Measurements from ENCODE around the gene NCKAP5L.

The NCKAP5L gene

DNA sequence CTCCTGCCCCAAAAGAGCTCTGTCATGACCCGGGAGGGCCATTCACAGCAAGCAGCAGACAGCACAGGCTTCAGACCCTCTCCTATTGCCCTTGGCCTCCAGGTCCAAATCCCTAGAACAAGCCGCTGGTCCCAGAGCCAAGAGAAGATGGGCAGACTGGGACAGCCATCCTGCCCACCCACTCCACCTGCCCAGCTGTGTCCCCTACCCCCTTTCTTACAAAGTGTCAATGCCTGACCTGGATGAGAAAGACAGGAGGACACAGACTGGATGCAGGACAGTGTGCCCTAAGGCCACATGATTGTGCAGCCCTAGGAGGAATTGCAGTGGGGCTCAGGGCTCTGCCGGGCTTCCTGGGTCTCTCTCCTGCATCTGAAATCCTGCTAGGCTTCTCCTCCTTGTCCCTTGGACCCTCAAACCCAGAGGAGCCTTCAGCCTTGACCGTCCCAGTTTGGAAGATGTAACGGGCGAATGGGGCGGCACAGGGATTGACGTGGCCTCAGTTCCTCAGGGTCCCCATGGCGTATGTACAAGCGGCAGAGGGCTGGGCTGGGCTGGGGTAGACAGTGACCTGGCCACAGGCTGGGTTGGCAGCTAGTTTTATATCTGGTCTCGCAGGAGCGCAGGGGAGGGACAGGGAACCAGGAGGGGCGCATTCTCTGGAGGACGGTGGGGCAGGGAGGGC, 41.7 kb upstream of the NCKAP5L start:
- peak overlapping the region in 1 of 2 experiments; percentile 16 for H3K4me3 ChIP-seq (ENCODE audit: insufficient read depth in 1 of 2, low read depth in 1 of 2, low read length in 2 of 2)
- peak overlapping the region; percentile 69 for H4K8ac ChIP-seq (ENCODE audit: low read length)
- peak overlapping the region; percentile 42 to 68 for H3K4ac ChIP-seq (ENCODE audit: low read depth in 1 of 2, low read length in 2 of 2)
- peak overlapping the region; percentile 81 to 91 for H3K18ac ChIP-seq (ENCODE audit: low read depth in 1 of 2, low read length in 2 of 2)
- peaks cover 17 to 28% of the 10 kb centered on the region in 2 experiments for H3K27me3 ChIP-seq (ENCODE audit: control insufficient read depth in 1 of 2, insufficient read depth in 1 of 2, low read length in 2 of 2)
- no peak overlapping the region for H3K27ac ChIP-seq (ENCODE audit: low read length, poor library complexity, severe bottlenecking)
- H2AK5ac ChIP-seq (ENCODE audit: low read length, severe bottlenecking), result no peak overlapping the region
- no peak overlapping the region for H3K4me2 ChIP-seq (ENCODE audit: low read length, poor library complexity, severe bottlenecking)
- H3K23ac ChIP-seq (ENCODE audit: low read length in 2 of 2), result no peak overlapping the region
- no peaks in the 10 kb centered on the region for H3K36me3 ChIP-seq (ENCODE audit: control insufficient read depth in 1 of 2, insufficient read depth in 2 of 2, low read depth in 1 of 2, low read length in 2 of 2)
- peaks cover 12% of the 10 kb centered on the region for H3K4me1 ChIP-seq (ENCODE audit: control insufficient read depth, insufficient read depth, low read depth, low read length)
- H3K9ac ChIP-seq (ENCODE audit: low read length), result peak overlapping the region; percentile 76
- no peaks in the 10 kb centered on the region for H3K79me1 ChIP-seq (replicated peaks; ENCODE audit: low read length, poor library complexity, severe bottlenecking)
- H2BK5ac ChIP-seq (ENCODE audit: low read depth, low read length, poor library complexity, severe bottlenecking), result no peak overlapping the region
- H3K9me3 ChIP-seq (ENCODE audit: control insufficient read depth, low read length), result no peaks in the 10 kb centered on the region
- DNase-seq, result no peak
- 95% methylated on average over 14 of the region's 14 CpGs for WGBS
- H2AFZ ChIP-seq (ENCODE audit: low read depth, low read length), result no peak overlapping the region
- H3K14ac ChIP-seq (ENCODE audit: low read length in 2 of 2), result peak overlapping the region in 1 of 2 experiments; percentile 64
- peak overlapping the region; percentile 39 for H2BK15ac ChIP-seq (ENCODE audit: low read depth, poor library complexity, severe bottlenecking)
- peak overlapping the region; percentile 41 to 67 for H2BK12ac ChIP-seq (ENCODE audit: low read length in 2 of 2)
- H4K91ac ChIP-seq (ENCODE audit: low read length), result peak overlapping the region; percentile 88
- H2BK120ac ChIP-seq (ENCODE audit: low read depth, low read length), result peak overlapping the region; percentile 66

- Histone ChIP-seq H4K91ac (ENCODE audit: low read length) (peak overlapping the region; percentile 88), H3K4me2 (ENCODE audit: low read length, poor library complexity, severe bottlenecking) (no peak overlapping the region), H3K27me3 (ENCODE audit: control insufficient read depth in 1 of 2, insufficient read depth in 1 of 2, low read length in 2 of 2) (peaks cover 21 to 29% of the 10 kb centered on the region in 2 experiments), H4K8ac (ENCODE audit: low read length) (peak overlapping the region; percentile 69), H3K18ac (ENCODE audit: low read depth in 1 of 2, low read length in 2 of 2) (peak overlapping the region; percentile 81 to 91), H2AFZ (ENCODE audit: low read depth, low read length) (no peak overlapping the region), H3K27ac (ENCODE audit: low read length, poor library complexity, severe bottlenecking) (no peak overlapping the region), H3K79me1 (replicated peaks; ENCODE audit: low read length, poor library complexity, severe bottlenecking) (no peaks in the 10 kb centered on the region), H2BK15ac (ENCODE audit: low read depth, poor library complexity, severe bottlenecking) (no peak overlapping the region), H3K9ac (ENCODE audit: low read length) (peak overlapping the region; percentile 76), H3K9me3 (ENCODE audit: control insufficient read depth, low read length) (no peaks in the 10 kb centered on the region), H3K4ac (ENCODE audit: low read depth in 1 of 2, low read length in 2 of 2) (peak overlapping the region; percentile 42 to 72), H2BK12ac (ENCODE audit: low read length in 2 of 2) (peak overlapping the region; percentile 90 to 96), H3K4me1 (ENCODE audit: control insufficient read depth, insufficient read depth, low read depth, low read length) (peaks cover 12% of the 10 kb centered on the region), H2BK120ac (ENCODE audit: low read depth, low read length) (peak overlapping the region; percentile 81), H3K23ac (ENCODE audit: low read length in 2 of 2) (no peak overlapping the region), H3K14ac (ENCODE audit: low read length in 2 of 2) (peak overlapping the region in 1 of 2 experiments; percentile 64), H3K4me3 (ENCODE audit: insufficient read depth in 1 of 2, low read depth in 1 of 2, low read length in 2 of 2) (peak overlapping the region in 1 of 2 experiments; percentile 23), H2BK5ac (ENCODE audit: low read depth, low read length, poor library complexity, severe bottlenecking) (no peak overlapping the region), H2AK5ac (ENCODE audit: low read length, severe bottlenecking) (no peak overlapping the region), H3K36me3 (ENCODE audit: control insufficient read depth in 1 of 2, insufficient read depth in 2 of 2, low read depth in 1 of 2, low read length in 2 of 2) (no peaks in the 10 kb centered on the region)
- DNase-seq, result peak; percentile 98
- WGBS, result 34% methylated on average over 14 of the region's 16 CpGs
Measured at GRCh38 chr12:49868952-49869815, 41.0 kb upstream of the NCKAP5L start.

- WGBS, result 92% methylated on average over 15 of the region's 16 CpGs
- peak overlapping the region in 1 of 2 experiments; percentile 23 for H3K4me3 ChIP-seq (ENCODE audit: insufficient read depth in 1 of 2, low read depth in 1 of 2, low read length in 2 of 2)
- H2AK5ac ChIP-seq (ENCODE audit: low read length, severe bottlenecking), result no peak overlapping the region
Measured at GRCh38 chr12:49868449-49868848, 40.2 kb upstream of the NCKAP5L start.

More at GRCh38 chr12:49868449-49868848, 40.2 kb upstream of the NCKAP5L start:
- peak overlapping the region; percentile 81 for H2BK120ac ChIP-seq (ENCODE audit: low read depth, low read length)
- peaks cover 12% of the 10 kb centered on the region for H3K4me1 ChIP-seq (ENCODE audit: control insufficient read depth, insufficient read depth, low read depth, low read length)
- DNase-seq, result no peak
- no peak overlapping the region for H2AFZ ChIP-seq (ENCODE audit: low read depth, low read length)
- peak overlapping the region; percentile 68 to 72 for H3K4ac ChIP-seq (ENCODE audit: low read depth in 1 of 2, low read length in 2 of 2)
- peak overlapping the region; percentile 90 to 96 for H2BK12ac ChIP-seq (ENCODE audit: low read length in 2 of 2)
- no peaks in the 10 kb centered on the region for H3K79me1 ChIP-seq (replicated peaks; ENCODE audit: low read length, poor library complexity, severe bottlenecking)
- no peak overlapping the region for H3K27ac ChIP-seq (ENCODE audit: low read length, poor library complexity, severe bottlenecking)
- H3K14ac ChIP-seq (ENCODE audit: low read length in 2 of 2), result peak overlapping the region in 1 of 2 experiments; percentile 68
- no peak overlapping the region for H2BK15ac ChIP-seq (ENCODE audit: low read depth, poor library complexity, severe bottlenecking)
- H3K23ac ChIP-seq (ENCODE audit: low read length in 2 of 2), result no peak overlapping the region
- H3K18ac ChIP-seq (ENCODE audit: low read depth in 1 of 2, low read length in 2 of 2), result peak overlapping the region; percentile 49 to 83
- H2BK5ac ChIP-seq (ENCODE audit: low read depth, low read length, poor library complexity, severe bottlenecking), result no peak overlapping the region
- no peaks in the 10 kb centered on the region for H3K36me3 ChIP-seq (ENCODE audit: control insufficient read depth in 1 of 2, insufficient read depth in 2 of 2, low read depth in 1 of 2, low read length in 2 of 2)
- H3K9me3 ChIP-seq (ENCODE audit: control insufficient read depth, low read length), result no peaks in the 10 kb centered on the region
- peak overlapping the region; percentile 72 for H3K9ac ChIP-seq (ENCODE audit: low read length)
- H3K4me2 ChIP-seq (ENCODE audit: low read length, poor library complexity, severe bottlenecking), result no peak overlapping the region
- H4K91ac ChIP-seq (ENCODE audit: low read length), result peak overlapping the region; percentile 48
- H3K27me3 ChIP-seq (ENCODE audit: control insufficient read depth in 1 of 2, insufficient read depth in 1 of 2, low read length in 2 of 2), result peaks cover 22 to 29% of the 10 kb centered on the region in 2 experiments
- H4K8ac ChIP-seq (ENCODE audit: low read length), result peak overlapping the region; percentile 89

Data from mesenchymal stem cell (in vitro differentiated cells and primary cell).